DND-41 (cell line): ENCODE results near the gene MKNK1.

ENCODE experiments used
- ATAC-seq: fragments of 200-7000 bp; cut with Tn5 transposase; 3 replicates; pipeline ENCODE4 v1.9.1; 2021; ENCODE audit warnings: low read depth; ENCODE audit not compliant: insufficient read depth
- DNase-seq: peaks from one replicate; pipeline ENCODE4 v3.0.0-alpha.2; 2020
- H2AFZ ChIP-seq: 2 replicates; pipeline ENCODE4 v1.6.0; 2012; ENCODE audit warnings: low read depth, low read length
- H3K27ac ChIP-seq: 2 replicates; pipeline ENCODE4 v1.5.1; 2012; ENCODE audit warnings: low read length, inconsistent platforms
- H3K27me3 ChIP-seq: fragments of 200-600 bp; sonication (generic); 2 replicates; pipeline ENCODE4 v1.6.0; 2012; ENCODE audit warnings: low read length, mild to moderate bottlenecking, inconsistent platforms; ENCODE audit not compliant: insufficient read depth, poor library complexity
- H3K36me3 ChIP-seq: 2 replicates; pipeline ENCODE4 v1.5.1; 2012; ENCODE audit warnings: low read length, inconsistent platforms; ENCODE audit not compliant: insufficient read depth
- H3K4me1 ChIP-seq: 2 replicates; pipeline ENCODE4 v1.5.1; 2012; ENCODE audit warnings: mild to moderate bottlenecking, low read length; ENCODE audit not compliant: insufficient read depth
- H3K4me2 ChIP-seq: 2 replicates; pipeline ENCODE4 v1.6.0; 2012; ENCODE audit warnings: mild to moderate bottlenecking, moderate library complexity, low read length, inconsistent platforms; ENCODE audit not compliant: insufficient read depth
- H3K4me3 ChIP-seq, 2 experiments: fragments of 200-600 bp in 1 of 2; shearing (Covaris generic) in 1 of 2; 2 replicates each; pipeline ENCODE4 v1.5.1; 2012 to 2016; ENCODE audit warnings: inconsistent platforms in 2 of 2, low read length in 2 of 2, mild to moderate bottlenecking in 2 of 2, low read depth in 1 of 2, moderate library complexity in 1 of 2
- H3K79me2 ChIP-seq: 2 replicates; pipeline ENCODE4 v1.6.0; 2012; ENCODE audit warnings: low read length, inconsistent platforms; ENCODE audit not compliant: insufficient read depth
- H3K9ac ChIP-seq: 2 replicates; pipeline ENCODE4 v1.6.0; 2012; ENCODE audit warnings: low read depth, mild to moderate bottlenecking, inconsistent platforms, low read length, moderate library complexity
- H3K9me3 ChIP-seq: 2 replicates; pipeline ENCODE4 v1.5.1; 2012; ENCODE audit warnings: low read length, moderate library complexity, mild to moderate bottlenecking, inconsistent platforms; ENCODE audit not compliant: insufficient read depth, severe bottlenecking
- H4K20me1 ChIP-seq: 2 replicates; pipeline ENCODE4 v1.6.0; 2012; ENCODE audit warnings: low read length; ENCODE audit not compliant: insufficient read depth
- EZH2 ChIP-seq: IDR thresholded peaks from 3 replicates; pipeline ENCODE4 v1.6.1; 2012; ENCODE audit warnings: borderline replicate concordance, low read depth, mild to moderate bottlenecking, moderate library complexity, low read length, inconsistent platforms; ENCODE audit not compliant: severe bottlenecking
- TF ChIP-seq, protein P1 (sequence below): IDR thresholded peaks from 2 replicates; pipeline ENCODE4 v1.5.1; 2012; ENCODE audit warnings: borderline replicate concordance, low read length, moderate library complexity, mild to moderate bottlenecking; ENCODE audit not compliant: poor library complexity, severe bottlenecking; ENCODE audit errors: extremely low read depth

MKNK1 gene

DNA sequence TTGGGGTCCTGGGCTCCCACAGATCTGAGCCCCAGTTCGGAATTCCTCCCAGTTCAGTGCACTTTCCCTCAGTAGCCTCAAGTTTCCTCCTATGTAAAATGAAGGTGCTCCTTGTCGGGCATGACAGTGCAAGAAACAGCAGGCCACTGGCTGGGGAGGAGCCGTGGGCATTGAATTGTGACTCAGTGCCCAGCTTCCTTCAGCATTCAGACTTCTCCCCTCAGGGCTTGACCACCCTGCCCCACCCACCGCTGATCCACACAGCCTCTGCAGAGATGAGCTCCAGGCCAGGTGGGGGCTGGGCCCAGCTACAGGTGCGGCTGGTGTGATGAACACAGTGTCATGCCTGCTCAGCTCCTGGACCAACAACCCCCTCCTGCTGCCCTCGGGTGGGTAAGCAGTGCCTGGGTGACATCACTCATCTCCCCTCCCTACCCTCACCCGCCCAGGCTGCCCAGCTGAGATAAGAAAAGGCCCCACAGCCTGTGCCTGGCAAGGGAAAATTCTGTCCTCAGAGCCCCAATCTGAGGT is 7.7 kb upstream of the MKNK1 start:
- DNase-seq, result no peak
- Histone ChIP-seq H3K79me2 (no peaks in the 10 kb centered on the region), H3K27me3 (no peaks in the 10 kb centered on the region), H3K4me3 (no peak overlapping the region), H3K9ac (no peak overlapping the region), H3K4me1 (peaks cover 16% of the 10 kb centered on the region), H3K4me2 (no peak overlapping the region), H3K36me3 (0 out of 2 replicates have a peak, but pooled peaks cover 3% of the 10 kb centered on the region), H3K27ac (no peak overlapping the region), H4K20me1 (no peaks in the 10 kb centered on the region), H2AFZ (no peak overlapping the region), H3K9me3 (no peaks in the 10 kb centered on the region)
- no peak for TF ChIP-seq EZH2
- TF ChIP-seq, protein P1, sequence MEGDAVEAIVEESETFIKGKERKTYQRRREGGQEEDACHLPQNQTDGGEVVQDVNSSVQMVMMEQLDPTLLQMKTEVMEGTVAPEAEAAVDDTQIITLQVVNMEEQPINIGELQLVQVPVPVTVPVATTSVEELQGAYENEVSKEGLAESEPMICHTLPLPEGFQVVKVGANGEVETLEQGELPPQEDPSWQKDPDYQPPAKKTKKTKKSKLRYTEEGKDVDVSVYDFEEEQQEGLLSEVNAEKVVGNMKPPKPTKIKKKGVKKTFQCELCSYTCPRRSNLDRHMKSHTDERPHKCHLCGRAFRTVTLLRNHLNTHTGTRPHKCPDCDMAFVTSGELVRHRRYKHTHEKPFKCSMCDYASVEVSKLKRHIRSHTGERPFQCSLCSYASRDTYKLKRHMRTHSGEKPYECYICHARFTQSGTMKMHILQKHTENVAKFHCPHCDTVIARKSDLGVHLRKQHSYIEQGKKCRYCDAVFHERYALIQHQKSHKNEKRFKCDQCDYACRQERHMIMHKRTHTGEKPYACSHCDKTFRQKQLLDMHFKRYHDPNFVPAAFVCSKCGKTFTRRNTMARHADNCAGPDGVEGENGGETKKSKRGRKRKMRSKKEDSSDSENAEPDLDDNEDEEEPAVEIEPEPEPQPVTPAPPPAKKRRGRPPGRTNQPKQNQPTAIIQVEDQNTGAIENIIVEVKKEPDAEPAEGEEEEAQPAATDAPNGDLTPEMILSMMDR, result no peak
- no peak for ATAC-seq

DNA sequence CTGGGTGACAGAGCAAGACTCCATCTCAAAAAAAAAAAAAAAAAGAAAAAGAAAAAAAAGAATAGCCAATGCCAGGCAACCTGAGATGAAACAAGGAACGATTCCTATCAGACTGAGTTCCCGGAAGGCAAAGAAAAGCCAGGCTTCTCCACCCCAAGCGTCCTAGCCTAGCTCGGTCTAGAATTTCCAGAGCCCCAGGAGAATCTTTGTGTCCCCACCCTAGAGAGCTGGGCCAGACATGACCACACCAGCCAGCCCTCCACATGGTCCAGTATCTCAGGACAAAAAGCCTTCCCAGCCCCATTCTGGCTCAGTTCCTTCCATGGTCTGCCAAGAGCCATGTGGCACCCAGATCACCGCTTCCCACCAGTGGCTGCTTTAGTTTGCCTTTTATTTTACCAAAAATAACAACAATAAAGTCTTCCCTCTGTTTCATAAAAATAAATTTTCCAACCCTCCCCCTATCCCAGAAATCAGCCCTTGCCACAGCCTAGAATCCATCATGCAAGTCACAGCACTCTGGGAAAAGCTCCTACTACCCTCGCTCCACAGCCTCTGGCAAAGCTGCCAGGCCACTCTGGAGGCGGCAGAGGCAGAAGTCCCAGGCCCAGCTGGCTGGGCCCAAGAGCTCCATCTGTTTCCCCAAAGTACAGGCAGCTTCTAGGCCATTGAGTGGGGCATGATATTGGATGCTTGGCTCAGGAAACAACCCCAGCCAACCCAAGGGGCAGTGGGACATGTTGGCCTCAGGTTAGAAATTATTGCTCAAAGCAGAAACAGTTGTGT is 3.5 kb upstream of the MKNK1 start:
- Histone ChIP-seq H3K9ac (no peak overlapping the region), H3K27me3 (no peaks in the 10 kb centered on the region), H3K4me1 (peaks cover 28% of the 10 kb centered on the region), H3K79me2 (peaks cover 4% of the 10 kb centered on the region; the same call in 1 of the 2 replicates), H2AFZ (no peak overlapping the region), H3K4me3 (no peak overlapping the region), H3K4me2 (no peak overlapping the region), H3K36me3 (0 out of 2 replicates have a peak, but pooled peaks cover 3% of the 10 kb centered on the region), H3K27ac (no peak overlapping the region), H4K20me1 (no peaks in the 10 kb centered on the region), H3K9me3 (no peaks in the 10 kb centered on the region)
- TF ChIP-seq EZH2, result no peak
- TF ChIP-seq, protein P1, result no peak
- ATAC-seq (no peak), DNase-seq (no peak)

DNA sequence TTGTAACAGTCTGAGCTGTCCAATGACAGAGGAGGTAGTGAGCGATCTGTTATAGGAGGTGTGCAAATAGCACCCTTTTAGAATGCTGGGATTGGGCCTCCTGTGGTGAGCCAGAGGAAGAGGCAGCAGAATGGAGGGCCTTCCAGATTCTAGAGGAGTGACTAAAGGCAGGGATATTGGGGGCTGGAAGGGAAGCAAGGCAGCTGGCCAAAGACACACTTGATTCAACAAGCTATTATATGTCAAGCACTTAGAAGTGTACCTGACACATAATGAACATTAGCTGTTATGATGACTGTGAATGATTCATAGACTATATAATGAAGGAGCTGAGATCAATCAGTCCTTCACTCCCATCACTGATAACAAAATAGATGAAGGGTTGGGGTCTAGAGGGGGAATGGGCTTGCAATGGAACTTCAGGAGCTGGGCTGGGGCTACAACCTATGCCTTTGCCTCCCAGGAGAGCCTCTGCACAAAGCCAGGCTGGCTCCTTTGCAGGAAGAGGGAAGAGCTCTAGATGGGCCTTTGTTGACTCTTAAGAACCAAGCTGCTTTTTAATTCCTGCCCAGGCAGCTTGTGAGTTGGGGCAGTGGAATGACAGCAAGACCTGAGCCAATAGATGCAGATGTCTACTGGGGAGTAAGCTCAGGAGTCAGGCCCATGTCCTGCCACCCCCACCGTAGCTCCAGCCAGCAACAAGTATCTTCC is 2.3 kb upstream of the MKNK1 start:
- Histone ChIP-seq H3K27me3 (no peaks in the 10 kb centered on the region), H3K27ac (no peak overlapping the region), H3K36me3 (0 out of 2 replicates have a peak, but pooled peaks cover 3% of the 10 kb centered on the region), H3K4me2 (no peak overlapping the region), H2AFZ (no peak overlapping the region), H3K79me2 (peaks cover 4% of the 10 kb centered on the region; the same call in 1 of the 2 replicates), H3K4me1 (peaks cover 28% of the 10 kb centered on the region), H4K20me1 (no peaks in the 10 kb centered on the region), H3K9ac (no peak overlapping the region), H3K4me3 (no peak overlapping the region), H3K9me3 (no peaks in the 10 kb centered on the region)
- TF ChIP-seq, protein P1, result no peak
- TF ChIP-seq EZH2, result no peak
- ATAC-seq (no peak), DNase-seq (no peak)
